A673 (cell line): ENCODE measurements around the gene PKD2. TPM values are rescaled to one million over a fixed set of nuclear protein-coding genes. Genes with fewer than 3 reads are reported as not detected.

Experiments used
- BruUV-seq: library from RNA; stranded (reverse); fragments of 400-500 nt; replicated peaks from 2 replicates; lab custom pipeline; 2021; lab: Mats Ljungman, UMichigan
- CTCF ChIA-PET: fragments of 300-600 bp; sonication (Branson Sonifier 250); formaldehyde crosslinking; loops from one replicate; lab custom pipeline; 2022; ENCODE audit warnings: antibody characterized with exemption; lab: Charles Lee
- POLR2A ChIA-PET: fragments of 300-600 bp; sonication (Branson Sonifier 250); formaldehyde crosslinking; loops from one replicate; lab custom pipeline; 2022; ENCODE audit warnings: antibody characterized with exemption; ENCODE audit not compliant: low non-redundant PET; lab: Charles Lee
- DNase-seq: peaks from one replicate; pipeline ENCODE4 v3.0.0-alpha.2; 2015; ENCODE audit warnings: low spot score
- H3K27ac ChIP-seq: fragments of 200-600 bp; sonication (generic); 2 replicates; pipeline ENCODE4 v1.5.1; 2016; ENCODE audit warnings: mixed run types, low read depth, mild to moderate bottlenecking, mixed read lengths, antibody characterized with exemption, low read length; ENCODE audit not compliant: poor library complexity, severe bottlenecking
- H3K27me3 ChIP-seq: fragments of 200-600 bp; sonication (generic); replicated peaks from 2 replicates; pipeline ENCODE4 v1.6.1; 2017; ENCODE audit warnings: mixed run types, low read depth, mild to moderate bottlenecking, mixed read lengths, antibody characterized with exemption, low read length; ENCODE audit not compliant: insufficient read depth, poor library complexity
- H3K36me3 ChIP-seq: fragments of 200-600 bp; sonication (generic); 2 replicates; pipeline ENCODE4 v1.6.1; 2016; ENCODE audit warnings: mixed run types, mild to moderate bottlenecking, mixed read lengths, antibody characterized with exemption, low read length; ENCODE audit not compliant: insufficient read depth, poor library complexity, severe bottlenecking
- H3K4me1 ChIP-seq: fragments of 200-600 bp; sonication (generic); 2 replicates; pipeline ENCODE4 v1.6.1; 2017; ENCODE audit warnings: mixed run types, mild to moderate bottlenecking, mixed read lengths, antibody characterized with exemption, low read length; ENCODE audit not compliant: insufficient read depth, poor library complexity, severe bottlenecking
- H3K4me3 ChIP-seq: fragments of 200-600 bp; sonication (generic); 2 replicates; pipeline ENCODE4 v1.5.1; 2016; ENCODE audit warnings: low read depth, mixed run types, mild to moderate bottlenecking, mixed read lengths, low read length; ENCODE audit not compliant: poor library complexity, severe bottlenecking
- H3K9me3 ChIP-seq: fragments of 200-600 bp; sonication (generic); 2 replicates; pipeline ENCODE4 v1.6.1; 2016; ENCODE audit warnings: mixed run types, low read depth, mild to moderate bottlenecking, mixed read lengths, antibody characterized with exemption, low read length; ENCODE audit not compliant: poor library complexity, severe bottlenecking
- EZH2 ChIP-seq: fragments of 200-600 bp; sonication (generic); IDR thresholded peaks from 2 replicates; pipeline ENCODE4 v1.6.1; 2017; ENCODE audit warnings: borderline replicate concordance, low read depth, mild to moderate bottlenecking, mixed read lengths, antibody characterized with exemption, low read length; ENCODE audit not compliant: poor library complexity, severe bottlenecking
- intact Hi-C: fragments of 100-400 bp; cut with micrococcal nuclease; formaldehyde crosslinking; loops from one replicate; pipeline ENCODE4 v1.10.0; 2022; ENCODE audit not compliant: unreplicated experiment
- total RNA-seq: library from RNA; stranded (reverse); gene quantifications from 2 replicates; pipeline ENCODE4 v1.2.3, GENCODE V29; 2021
- TF ChIP-seq, protein P1 (sequence below): fragments of 300-800, 200-600 bp; sonication (generic); conservative IDR thresholded peaks from 2 replicates; pipeline ENCODE4 v1.5.1; 2017; ENCODE audit warnings: low read depth, mild to moderate bottlenecking, antibody characterized with exemption, low read length, moderate library complexity, mixed read lengths

The PKD2 gene
- total RNA-seq, 1 experiment from 2014 or later = 10.0 TPM

DNA sequence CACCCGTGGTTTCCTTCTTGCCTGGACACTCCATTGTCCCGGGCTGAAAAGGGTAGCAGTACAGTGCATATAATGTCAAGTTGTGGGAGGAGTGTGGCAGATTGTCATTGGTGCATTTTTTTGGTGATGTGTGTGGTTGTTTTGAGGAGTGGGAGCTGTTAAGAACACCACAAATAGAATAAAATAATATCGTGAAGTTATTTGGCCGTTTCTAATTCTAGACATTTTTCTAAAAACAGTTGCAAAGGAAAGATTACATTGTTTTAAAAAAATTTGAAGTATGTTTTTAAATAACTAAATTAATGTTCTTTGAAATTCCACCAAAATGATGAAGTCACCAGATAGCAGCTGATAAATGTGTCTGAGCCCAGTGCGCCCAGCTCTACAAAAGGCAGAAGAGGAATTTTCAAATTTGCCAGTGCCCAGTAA lies 1.3 kb downstream of the PKD2 start:
- TF ChIP-seq, protein P1, sequence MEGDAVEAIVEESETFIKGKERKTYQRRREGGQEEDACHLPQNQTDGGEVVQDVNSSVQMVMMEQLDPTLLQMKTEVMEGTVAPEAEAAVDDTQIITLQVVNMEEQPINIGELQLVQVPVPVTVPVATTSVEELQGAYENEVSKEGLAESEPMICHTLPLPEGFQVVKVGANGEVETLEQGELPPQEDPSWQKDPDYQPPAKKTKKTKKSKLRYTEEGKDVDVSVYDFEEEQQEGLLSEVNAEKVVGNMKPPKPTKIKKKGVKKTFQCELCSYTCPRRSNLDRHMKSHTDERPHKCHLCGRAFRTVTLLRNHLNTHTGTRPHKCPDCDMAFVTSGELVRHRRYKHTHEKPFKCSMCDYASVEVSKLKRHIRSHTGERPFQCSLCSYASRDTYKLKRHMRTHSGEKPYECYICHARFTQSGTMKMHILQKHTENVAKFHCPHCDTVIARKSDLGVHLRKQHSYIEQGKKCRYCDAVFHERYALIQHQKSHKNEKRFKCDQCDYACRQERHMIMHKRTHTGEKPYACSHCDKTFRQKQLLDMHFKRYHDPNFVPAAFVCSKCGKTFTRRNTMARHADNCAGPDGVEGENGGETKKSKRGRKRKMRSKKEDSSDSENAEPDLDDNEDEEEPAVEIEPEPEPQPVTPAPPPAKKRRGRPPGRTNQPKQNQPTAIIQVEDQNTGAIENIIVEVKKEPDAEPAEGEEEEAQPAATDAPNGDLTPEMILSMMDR = no peak
- no peak for TF ChIP-seq EZH2
- DNase-seq = no peak
- Histone ChIP-seq H3K4me1 (peaks cover 14% of the 10 kb centered on the region), H3K27ac (no peak overlapping the region), H3K4me3 (peak overlapping the region; percentile 64), H3K36me3 (no peaks in the 10 kb centered on the region), H3K27me3 (no peaks in the 10 kb centered on the region), H3K9me3 (no peaks in the 10 kb centered on the region)
- intact Hi-C loops = no loop called here
- POLR2A ChIA-PET = no interaction called here
- no TSS peak for BruUV-seq
- CTCF ChIA-PET = no interaction called here

DNA sequence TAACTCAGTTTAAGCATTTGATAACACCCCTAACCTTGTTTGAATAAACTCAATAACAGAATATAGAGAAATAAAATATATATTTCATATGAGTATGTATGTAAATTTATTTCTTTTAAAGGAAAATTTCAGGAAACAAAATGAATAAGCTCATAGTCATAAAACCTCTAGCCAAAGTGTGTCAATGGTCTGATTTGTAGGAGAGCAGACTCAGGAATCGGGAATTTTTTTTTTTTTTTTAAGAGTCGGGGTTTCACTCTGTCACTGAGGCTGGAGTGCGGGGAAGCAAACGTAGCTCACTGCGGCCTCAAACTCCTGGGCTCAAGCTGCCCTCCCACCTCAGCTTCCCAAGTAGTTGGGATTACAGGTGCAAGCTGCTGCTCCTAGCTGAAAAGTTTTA lies 2.4 kb downstream of the PKD2 start:
- H3K27me3 ChIP-seq = no peaks in the 10 kb centered on the region
- no TSS peak for BruUV-seq
- H3K4me3 ChIP-seq = no peak overlapping the region
- peaks cover 14% of the 10 kb centered on the region for H3K4me1 ChIP-seq
- DNase-seq = no peak
- ChIA-PET POLR2A (no interaction called here), CTCF (interaction anchor here (0.7 kb wide), 1 partner anchor 24 kb away, joined by 4 read pairs; no protein-coding TSS in a partner anchor)
- TF ChIP-seq EZH2 = no peak
- TF ChIP-seq, protein P1 = no peak
- intact Hi-C loops = no loop called here
- H3K9me3 ChIP-seq = no peaks in the 10 kb centered on the region
- no peak overlapping the region for H3K27ac ChIP-seq
- H3K36me3 ChIP-seq = no peaks in the 10 kb centered on the region

- no peaks in the 10 kb centered on the region for H3K9me3 ChIP-seq
- DNase-seq = no peak
- H3K27me3 ChIP-seq = no peaks in the 10 kb centered on the region
- intact Hi-C loops = no loop called here
- CTCF ChIA-PET = no interaction called here
- H3K4me1 ChIP-seq = peaks cover 14% of the 10 kb centered on the region
- H3K36me3 ChIP-seq = no peaks in the 10 kb centered on the region
- no peak overlapping the region for H3K4me3 ChIP-seq
- POLR2A ChIA-PET = no interaction called here
- BruUV-seq = no TSS peak
- H3K27ac ChIP-seq = no peak overlapping the region
- no peak for TF ChIP-seq EZH2
- TF ChIP-seq, protein P1 = no peak
These were observed 3.5 kb downstream of the PKD2 start for GRCh38 chr4:88010966-88011365.
